Fibroblast of skin of left biceps (primary cell): ENCODE results near the gene DUSP2.

Experiments
- DNase-seq, 2 experiments: peaks; one replicate each; pipeline ENCODE4 v3.0.0-alpha.2; 2013; ENCODE audit warnings: low read depth in 2 of 2

DUSP2 gene

GRCh38 chr2:96114903-96115581 lies 30.2 kb downstream of the DUSP2 start:
- DNase-seq: no peak

DNA sequence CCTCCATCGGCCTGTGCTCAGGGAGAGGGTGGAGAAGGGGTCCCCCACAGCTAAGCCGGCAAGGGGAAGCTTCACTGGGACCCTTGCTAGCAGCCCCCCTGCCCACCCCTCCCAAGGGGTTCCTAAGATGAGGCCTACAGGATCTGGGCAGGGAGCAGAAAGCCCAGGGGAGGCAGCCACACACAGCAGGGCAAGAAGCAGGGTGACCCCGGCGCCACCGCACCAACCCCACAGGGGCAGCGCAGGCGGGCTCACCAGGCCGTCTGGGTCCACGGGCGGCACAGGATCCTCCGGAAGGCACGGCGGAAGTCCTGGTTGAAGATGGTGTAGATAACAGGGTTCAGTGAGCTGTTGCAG lies 30.7 kb downstream of the DUSP2 start:
- DNase-seq: no peak

DNA sequence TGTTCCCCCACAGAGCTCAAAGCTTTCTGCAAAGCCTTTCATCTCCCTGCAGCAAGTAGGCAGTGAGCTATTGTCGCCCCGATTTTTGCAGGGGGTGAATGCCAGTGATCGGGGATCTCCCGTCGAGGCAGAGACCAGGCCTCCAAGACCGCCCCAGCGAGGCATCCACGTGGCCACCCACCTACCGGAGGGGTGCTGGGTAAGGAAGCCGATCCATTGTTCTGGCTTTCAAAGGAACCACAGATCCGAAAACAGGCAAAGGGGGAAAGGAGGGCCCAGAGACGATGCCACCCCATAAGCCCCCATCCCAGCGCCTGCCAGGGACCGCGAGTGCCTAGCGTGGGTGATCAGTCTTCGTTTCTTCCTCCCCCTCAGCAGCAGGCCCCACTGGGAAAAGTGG lies 31.3 kb downstream of the DUSP2 start:
- DNase-seq: no peak

- no peak for DNase-seq
These were observed 31.9 kb downstream of the DUSP2 start for GRCh38 chr2:96113367-96113677.

- no peak for DNase-seq
These were observed 32.5 kb downstream of the DUSP2 start for GRCh38 chr2:96112501-96113366.

- no peak for DNase-seq
These were observed 33.3 kb downstream of the DUSP2 start for GRCh38 chr2:96111823-96112500.

- DNase-seq: no peak
These were observed 34.0 kb downstream of the DUSP2 start for GRCh38 chr2:96111257-96111640.

DNA sequence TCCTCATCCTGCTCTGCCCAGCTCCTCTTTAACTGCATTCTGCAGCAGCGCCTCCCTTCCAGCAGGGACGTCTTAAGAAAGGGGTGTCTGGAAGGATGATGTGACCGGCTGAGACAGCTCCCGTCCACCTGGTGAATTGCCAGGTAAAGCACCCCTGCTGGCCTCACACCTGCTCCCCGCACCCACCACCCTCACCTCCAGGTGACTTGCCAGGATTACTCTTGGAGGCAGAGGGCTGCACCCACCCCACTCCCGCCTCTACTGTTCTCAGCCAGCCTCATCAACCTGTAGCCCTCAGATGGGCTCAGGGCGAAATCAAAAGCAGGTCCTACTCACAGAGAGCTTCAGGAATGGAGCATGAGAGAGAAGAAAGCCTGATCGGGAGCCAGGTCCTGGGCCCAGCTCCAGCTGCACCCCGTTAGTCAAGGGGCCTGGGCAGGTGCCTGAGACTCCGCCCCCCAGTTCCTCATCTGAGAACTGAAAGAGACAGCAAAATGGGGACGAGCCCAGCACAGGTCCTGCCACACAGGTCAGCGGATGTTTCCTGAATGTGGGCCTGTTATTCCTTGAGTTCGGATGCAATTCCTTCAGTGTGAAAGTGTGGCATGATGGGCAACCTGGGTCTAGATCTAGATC lies 34.5 kb downstream of the DUSP2 start:
- DNase-seq: no peak

- no peak for DNase-seq
These were observed 35.2 kb downstream of the DUSP2 start for GRCh38 chr2:96109931-96110511.

DNA sequence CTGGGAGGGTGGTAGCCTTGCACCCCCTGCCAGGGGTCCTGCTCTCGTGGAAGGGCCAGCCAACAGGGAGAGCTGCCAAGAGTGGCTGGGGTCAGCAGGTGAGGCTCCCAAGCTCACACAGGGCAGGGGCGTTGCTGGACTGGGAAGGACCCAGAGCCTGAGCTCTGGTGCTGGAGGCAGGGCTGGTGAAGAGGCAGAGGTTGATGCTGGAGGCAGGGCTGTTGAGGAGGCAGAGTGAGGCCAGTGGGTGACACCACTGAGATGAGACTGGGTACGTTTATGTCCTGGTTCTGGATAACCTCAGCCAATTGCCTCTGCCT lies 35.9 kb downstream of the DUSP2 start:
- no peak for DNase-seq

- DNase-seq: peak in 1 of 2 experiments; percentile 8
These were observed 36.5 kb downstream of the DUSP2 start for GRCh38 chr2:96108541-96109360.

DNA sequence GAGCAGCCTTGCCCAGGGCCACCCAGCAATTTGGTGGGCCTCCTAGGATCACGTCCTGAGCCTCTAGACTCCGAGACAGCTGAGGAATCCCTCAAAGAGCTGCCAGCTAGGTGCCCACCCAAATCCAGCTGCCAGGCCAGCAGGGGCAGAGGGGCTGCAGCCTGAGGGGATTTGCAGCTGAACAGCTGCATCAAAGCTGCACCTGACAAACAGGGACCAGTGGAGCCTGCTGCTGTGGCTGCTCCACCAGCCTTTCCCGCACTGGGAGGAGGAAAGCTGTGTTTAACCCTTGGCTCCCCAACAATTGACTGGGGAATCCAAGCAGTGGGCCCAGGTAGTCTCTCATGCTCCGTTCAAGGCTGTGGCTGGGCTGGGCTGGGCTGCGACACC lies 37.1 kb downstream of the DUSP2 start:
- DNase-seq: no peak

DNA sequence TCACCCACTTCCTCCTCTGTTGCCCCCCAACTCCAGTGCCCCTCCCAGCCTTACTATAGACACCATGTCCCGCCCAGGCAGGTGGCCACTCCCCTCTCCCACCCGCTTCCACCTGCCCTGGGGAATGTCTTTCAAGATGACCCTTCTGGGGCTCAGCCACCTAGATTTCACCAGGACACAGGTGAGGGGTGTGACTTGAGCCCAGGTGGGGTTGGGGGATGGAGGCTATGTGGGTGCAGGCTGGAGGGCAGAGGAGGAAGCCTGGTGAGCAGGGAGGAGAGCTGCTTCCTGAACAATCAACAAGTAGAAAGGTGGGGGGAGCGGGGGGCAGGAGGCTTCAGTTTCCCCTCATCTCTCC lies 37.6 kb downstream of the DUSP2 start:
- DNase-seq: no peak

- no peak for DNase-seq
These were observed 38.1 kb downstream of the DUSP2 start for GRCh38 chr2:96106991-96107707.

GRCh38 chr2:96105994-96106715 lies 39.1 kb downstream of the DUSP2 start:
- DNase-seq: no peak

DNA sequence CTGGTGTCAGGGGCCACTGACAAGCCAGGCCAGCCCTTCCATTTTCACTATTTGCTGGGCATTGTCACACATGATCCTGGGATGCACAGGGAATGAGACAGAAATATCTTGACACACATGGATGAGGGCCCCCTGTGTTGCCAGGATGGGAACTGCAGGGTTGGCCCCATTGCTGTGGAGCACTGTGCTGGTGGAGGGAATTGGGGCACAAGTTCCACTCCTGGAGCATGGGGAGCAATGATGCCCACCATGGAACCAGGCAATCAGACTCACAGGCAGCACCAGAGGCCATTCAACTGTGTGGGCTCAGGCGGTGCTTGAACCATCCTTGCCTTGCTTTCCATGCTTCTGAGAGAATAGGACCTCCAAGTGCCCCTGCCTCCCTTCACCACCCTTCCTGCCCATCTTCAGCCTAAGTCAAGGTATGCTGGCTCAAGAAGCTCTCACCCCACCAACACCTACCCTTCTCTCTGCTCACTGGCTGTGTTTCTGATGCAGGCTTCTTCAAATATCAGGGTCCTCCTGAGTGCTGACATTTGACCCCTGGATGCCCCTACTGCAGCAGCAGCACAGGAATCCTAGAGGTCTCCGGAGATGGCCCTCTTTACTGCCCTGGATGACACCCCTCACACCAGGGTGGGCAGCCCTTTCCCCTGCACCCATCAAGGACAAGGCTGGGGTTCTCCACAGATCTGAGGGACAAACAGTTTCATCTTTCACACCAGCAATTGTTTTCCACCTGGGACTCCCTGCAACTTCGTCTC lies 39.9 kb downstream of the DUSP2 start:
- DNase-seq: no peak

DNA sequence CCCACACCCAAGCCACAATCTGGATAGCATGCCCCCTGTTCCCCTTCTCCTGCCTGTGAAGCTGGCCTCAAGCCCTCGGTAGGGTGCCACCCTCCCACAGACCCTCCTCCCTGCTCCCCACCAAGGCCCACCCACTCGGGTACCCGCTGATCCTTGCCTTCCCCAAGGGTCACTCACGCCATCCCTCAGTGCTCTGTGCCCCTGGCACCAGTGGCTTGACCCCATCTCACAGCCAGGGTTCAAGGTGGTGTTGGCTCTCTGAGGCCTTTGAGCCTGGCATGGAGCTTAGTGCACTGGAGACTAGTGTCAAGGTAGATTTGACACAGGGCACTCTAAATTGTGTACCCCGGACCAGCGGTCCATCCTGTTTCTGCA lies 40.8 kb downstream of the DUSP2 start:
- no peak for DNase-seq

GRCh38 chr2:96103761-96104486 lies 41.3 kb downstream of the DUSP2 start:
- DNase-seq: no peak

- DNase-seq: no peak
These were observed 42.0 kb downstream of the DUSP2 start for GRCh38 chr2:96103187-96103601.
